Neutrophil (primary cell): ENCODE data around the gene S1PR5.

ENCODE experiments used
- H3K27ac ChIP-seq: fragments of 200-600 bp; sonication (generic); 2 replicates; pipeline ENCODE4 v1.5.1; 2016; ENCODE audit warnings: mild to moderate bottlenecking, moderate library complexity
- H3K27me3 ChIP-seq: fragments of 200-600 bp; sonication (generic); 2 replicates; pipeline ENCODE4 v1.6.0; 2016; ENCODE audit warnings: mild to moderate bottlenecking
- H3K36me3 ChIP-seq: fragments of 200-600 bp; sonication (generic); 2 replicates; pipeline ENCODE4 v1.5.1; 2017
- H3K4me1 ChIP-seq, 2 experiments: fragments of 200-600 bp in 1 of 2; sonication (generic) in 1 of 2; 1 replicate in 1 of 2; 2 replicates in 1 of 2; pipeline versions ENCODE4 v1.5.1 to v1.6.1; 2013 to 2016; ENCODE audit warnings: low read depth in 1 of 2, low read length in 1 of 2, mild to moderate bottlenecking in 1 of 2, moderate library complexity in 1 of 2; ENCODE audit not compliant: control insufficient read depth in 1 of 2, insufficient read depth in 1 of 2
- H3K4me3 ChIP-seq, 2 experiments: fragments of 200-600 bp in 1 of 2; sonication (generic) in 1 of 2; 1 replicate in 1 of 2; 2 replicates in 1 of 2; pipeline ENCODE4 v1.5.1; 2013 to 2016; ENCODE audit warnings: low read depth in 1 of 2, low read length in 1 of 2, mild to moderate bottlenecking in 1 of 2, moderate library complexity in 1 of 2
- H3K9me3 ChIP-seq: fragments of 200-600 bp; sonication (generic); 2 replicates; pipeline ENCODE4 v1.5.1; 2016
- CTCF ChIP-seq: fragments of 200-600 bp; sonication (generic); IDR thresholded peaks from 2 replicates; pipeline ENCODE4 v1.5.1; 2016; ENCODE audit warnings: antibody characterized with exemption

S1PR5 gene

DNA sequence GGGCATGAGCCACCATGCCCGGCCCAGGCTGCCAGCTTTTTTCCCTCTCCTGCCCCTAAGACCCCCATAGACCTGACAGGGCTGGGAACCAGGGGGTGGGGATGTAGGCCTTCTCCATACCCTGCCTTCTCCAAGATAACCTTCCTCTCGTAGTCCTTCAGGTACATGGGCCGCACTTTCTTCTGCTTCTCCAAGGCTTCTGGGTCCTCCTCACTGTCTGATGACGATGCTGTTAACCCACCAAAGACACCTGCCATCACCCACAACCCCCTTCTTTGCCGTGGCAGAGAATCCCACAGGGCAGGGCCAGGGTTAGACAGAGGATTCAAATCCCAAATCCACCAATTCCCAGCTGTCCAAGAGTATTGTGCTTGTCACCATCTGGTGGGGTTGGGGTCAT, 45.4 kb upstream of the S1PR5 start:
- no peak overlapping the region for H3K4me3 ChIP-seq
- H3K27me3 ChIP-seq, result no peaks in the 10 kb centered on the region
- H3K36me3 ChIP-seq, result peaks cover 46% of the 10 kb centered on the region
- H3K27ac ChIP-seq, result no peak overlapping the region
- TF ChIP-seq CTCF, result no peak
- peaks cover 26 to 27% of the 10 kb centered on the region in 2 experiments for H3K4me1 ChIP-seq
- H3K9me3 ChIP-seq, result no peaks in the 10 kb centered on the region

GRCh38 chr19:10560154-10560553, 42.9 kb upstream of the S1PR5 start:
- H3K9me3 ChIP-seq, result no peaks in the 10 kb centered on the region
- peaks cover 40% of the 10 kb centered on the region for H3K36me3 ChIP-seq
- TF ChIP-seq CTCF, result no peak
- no peaks in the 10 kb centered on the region for H3K27me3 ChIP-seq
- H3K4me1 ChIP-seq, result peaks cover 7 to 13% of the 10 kb centered on the region in 2 experiments
- H3K4me3 ChIP-seq, result no peak overlapping the region
- no peak overlapping the region for H3K27ac ChIP-seq

GRCh38 chr19:10557603-10558197, 40.5 kb upstream of the S1PR5 start:
- Histone ChIP-seq H3K4me1 (peaks cover 8 to 12% of the 10 kb centered on the region in 2 experiments), H3K36me3 (peaks cover 64% of the 10 kb centered on the region), H3K27ac (no peak overlapping the region), H3K27me3 (no peaks in the 10 kb centered on the region), H3K4me3 (no peak overlapping the region), H3K9me3 (no peaks in the 10 kb centered on the region)
- no peak for TF ChIP-seq CTCF

- peaks cover 75% of the 10 kb centered on the region for H3K36me3 ChIP-seq
Observed at GRCh38 chr19:10555610-10555973, 38.3 kb upstream of the S1PR5 start.

DNA sequence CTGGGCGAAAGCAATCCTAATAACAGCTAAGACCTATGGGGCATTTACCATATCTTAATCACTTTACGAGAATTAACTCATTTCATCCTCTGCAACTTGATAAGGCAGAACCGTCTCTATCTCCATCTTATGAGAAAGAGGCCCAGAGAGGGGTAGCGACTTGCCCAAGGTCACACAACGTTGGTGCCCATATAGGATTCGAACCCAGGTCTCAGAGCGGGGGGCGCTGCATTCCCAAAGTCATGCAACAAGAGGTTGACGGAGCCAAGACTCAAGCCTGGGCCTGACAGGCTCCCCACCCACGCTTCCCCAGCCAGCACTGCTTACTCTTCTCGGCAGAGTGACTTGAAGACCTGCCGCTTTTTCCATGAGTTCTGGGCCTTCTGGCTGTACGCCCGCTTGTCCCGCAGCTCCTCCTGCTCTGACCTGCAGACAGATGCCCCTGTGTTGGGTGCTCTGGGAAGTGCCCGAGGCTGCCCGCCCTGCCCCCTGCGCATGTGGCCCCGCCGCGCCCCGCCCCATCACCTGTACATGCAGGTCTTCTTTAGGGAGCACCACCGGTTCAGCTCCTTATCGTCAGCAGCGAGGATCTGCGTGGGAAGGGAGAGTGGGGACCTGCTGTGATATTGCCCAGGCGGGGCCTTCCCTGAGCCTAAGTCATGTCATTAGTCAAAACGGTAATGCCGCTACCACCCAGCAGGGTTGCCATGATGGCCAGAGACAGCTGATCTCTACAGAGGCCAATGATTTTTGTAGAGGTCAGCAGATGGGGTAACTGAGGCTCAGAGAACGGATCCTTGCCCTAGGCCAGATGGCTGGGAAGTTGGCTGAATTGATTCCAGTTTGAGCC, 37.7 kb upstream of the S1PR5 start:
- H3K27ac ChIP-seq, result peak overlapping the region; percentile 36
- no peak for TF ChIP-seq CTCF
- H3K4me3 ChIP-seq, result no peak overlapping the region
- H3K36me3 ChIP-seq, result peaks cover 76% of the 10 kb centered on the region
- no peaks in the 10 kb centered on the region for H3K27me3 ChIP-seq
- H3K9me3 ChIP-seq, result no peaks in the 10 kb centered on the region
- peaks cover 8 to 12% of the 10 kb centered on the region in 2 experiments for H3K4me1 ChIP-seq

More at GRCh38 chr19:10555610-10555973, 38.3 kb upstream of the S1PR5 start:
- H3K9me3 ChIP-seq, result no peaks in the 10 kb centered on the region
- H3K4me3 ChIP-seq, result no peak overlapping the region
- H3K4me1 ChIP-seq, result peaks cover 8 to 12% of the 10 kb centered on the region in 2 experiments
- H3K27ac ChIP-seq, result peak overlapping the region; percentile 36
- no peaks in the 10 kb centered on the region for H3K27me3 ChIP-seq
- no peak for TF ChIP-seq CTCF
